Stimulated activated CD8-positive, alpha-beta memory T cell treated with anti-CD3 and anti-CD28 coated beads, Interleukin-12 subunit alpha, Interleukin-12 subunit beta, amount 100 ng/mL, for 24 hours (primary cell): ENCODE data around the gene GNG3.
"Not testable (repeated sequence)": the region's sequence is repeated elsewhere in the genome, so short reads cannot be mapped to it uniquely, and the experiment has no call there.

Source experiments
- DNase-seq: peaks from one replicate; pipeline ENCODE4 v3.0.0-alpha.2; 2020; ENCODE audit errors: extremely low read depth

The GNG3 gene

GRCh38 chr11:62716816-62717215 lies 9.3 kb downstream of the GNG3 start:
- DNase-seq: no peak

- no peak for DNase-seq
Observed at GRCh38 chr11:62719302-62719978, 12.0 kb downstream of the GNG3 start.

GRCh38 chr11:62721994-62722393 lies 14.5 kb downstream of the GNG3 start:
- no peak for DNase-seq

- DNase-seq: no peak
Observed at GRCh38 chr11:62724171-62724570, 16.7 kb downstream of the GNG3 start.

- DNase-seq: no peak
Observed at GRCh38 chr11:62725646-62726045, 18.2 kb downstream of the GNG3 start.

GRCh38 chr11:62726156-62726914 lies 18.9 kb downstream of the GNG3 start:
- DNase-seq: no peak

- DNase-seq: no peak
Observed at GRCh38 chr11:62726915-62727164, 19.4 kb downstream of the GNG3 start.

- DNase-seq: peak; percentile 97
Observed at GRCh38 chr11:62727165-62727871, 19.8 kb downstream of the GNG3 start, which contains the start of gene HNRNPUL2. HNRNPUL2 (minus strand) TSS chr11:62727457; CDS start chr11:62727156, 301 bp downstream.

GRCh38 chr11:62727872-62728170 lies 20.3 kb downstream of the GNG3 start:
- peak; percentile 52 for DNase-seq

- DNase-seq: peak; percentile 67
Observed at GRCh38 chr11:62728171-62728988, 20.9 kb downstream of the GNG3 start, which contains the start of gene TTC9C. TTC9C (plus strand) TSS chr11:62728486; CDS start chr11:62728849, 363 bp downstream.

GRCh38 chr11:62730076-62730475 lies 22.6 kb downstream of the GNG3 start:
- DNase-seq: not testable (repeated sequence)

GRCh38 chr11:62732830-62733229 lies 25.4 kb downstream of the GNG3 start:
- DNase-seq: no peak

- DNase-seq: no peak
Observed at GRCh38 chr11:62737196-62737595, 29.7 kb downstream of the GNG3 start.

GRCh38 chr11:62747475-62748160 lies 40.1 kb downstream of the GNG3 start:
- DNase-seq: no peak

GRCh38 chr11:62749931-62750330 lies 42.5 kb downstream of the GNG3 start:
- not testable (repeated sequence) for DNase-seq

- no peak for DNase-seq
Observed at GRCh38 chr11:62752177-62752785, 44.8 kb downstream of the GNG3 start.

- no peak for DNase-seq
Observed at GRCh38 chr11:62752994-62753735, 45.7 kb downstream of the GNG3 start.

GRCh38 chr11:62753736-62754603 lies 46.5 kb downstream of the GNG3 start, which contains the start of gene ZBTB3:
ZBTB3 (minus strand) TSS chr11:62754160; CDS start chr11:62753664, 496 bp downstream.
- peak; percentile 93 for DNase-seq

GRCh38 chr11:62755086-62755615 lies 47.7 kb downstream of the GNG3 start:
- no peak for DNase-seq
